Activated effector memory CD4-positive, alpha-beta T cell treated with anti-CD3 and anti-CD28 coated beads, Interleukin-2, amount 50 U/mL, for 16 hours (primary cell): ENCODE results near the gene RGS17.
"Not testable (repeated sequence)": the region's sequence is repeated elsewhere in the genome, so short reads cannot be mapped to it uniquely, and the experiment has no call there.

Experiments
- DNase-seq: peaks from one replicate; pipeline ENCODE4 v3.0.0-alpha.2; 2020

RGS17 gene

GRCh38 chr6:152982904-152983636 lies 148.0 kb downstream of the RGS17 start, which contains the start of gene FBXO5:
Gene FBXO5, minus strand, starts transcription at chr6:152983041. Its CDS starts 82 bp downstream, at chr6:152982959.
- DNase-seq: peak; percentile 99

GRCh38 chr6:152981989-152982903 lies 148.8 kb downstream of the RGS17 start:
- DNase-seq: peak; percentile 67

DNA sequence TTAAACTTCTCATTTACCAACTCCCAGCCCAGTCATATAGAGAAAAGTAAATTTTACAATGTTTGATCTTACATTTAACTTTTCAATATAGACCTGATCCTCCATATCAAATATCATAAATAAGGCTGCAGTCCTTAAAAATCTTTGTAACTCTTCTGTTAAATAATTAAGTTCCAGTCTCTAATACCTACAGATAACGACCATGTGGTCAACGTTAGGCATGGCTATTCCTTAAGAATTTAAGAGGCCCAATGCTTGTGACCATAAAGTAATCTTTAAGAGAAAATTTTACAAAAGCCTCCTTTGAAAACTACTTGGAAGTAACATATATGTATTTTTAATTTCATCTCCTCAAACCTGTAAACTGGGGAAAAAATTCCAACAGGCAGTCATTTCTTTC lies 149.9 kb downstream of the RGS17 start:
- DNase-seq: no peak

GRCh38 chr6:152980656-152981055 lies 150.4 kb downstream of the RGS17 start:
- DNase-seq: no peak

GRCh38 chr6:152979116-152979515 lies 152.0 kb downstream of the RGS17 start:
- no peak for DNase-seq

DNA sequence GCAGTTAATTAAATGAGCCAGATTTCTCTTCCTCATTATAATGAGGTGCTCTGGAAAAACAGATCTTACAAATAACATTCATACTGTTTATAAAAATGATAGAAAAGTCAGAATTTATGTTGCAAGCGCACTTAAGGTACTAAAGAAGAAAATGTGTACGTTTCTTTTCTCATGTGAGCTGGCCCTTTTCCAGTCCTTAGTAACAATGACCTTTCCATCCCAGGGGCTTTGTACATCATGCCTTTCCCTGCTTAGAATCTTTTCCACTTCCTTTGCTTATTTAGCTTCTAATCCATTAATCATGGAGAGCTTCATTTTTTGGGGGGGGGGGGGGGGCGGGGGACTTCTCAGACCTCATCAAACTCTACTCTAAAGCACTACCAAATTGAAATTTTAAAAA lies 153.0 kb downstream of the RGS17 start:
- DNase-seq: no peak

GRCh38 chr6:152977556-152977955 lies 153.5 kb downstream of the RGS17 start:
- DNase-seq: no peak

GRCh38 chr6:152976749-152977148 lies 154.3 kb downstream of the RGS17 start:
- DNase-seq: no peak

- no peak for DNase-seq
Observed at GRCh38 chr6:152975204-152975915, 155.7 kb downstream of the RGS17 start.

GRCh38 chr6:152973916-152974315 lies 157.2 kb downstream of the RGS17 start:
- DNase-seq: no peak

DNA sequence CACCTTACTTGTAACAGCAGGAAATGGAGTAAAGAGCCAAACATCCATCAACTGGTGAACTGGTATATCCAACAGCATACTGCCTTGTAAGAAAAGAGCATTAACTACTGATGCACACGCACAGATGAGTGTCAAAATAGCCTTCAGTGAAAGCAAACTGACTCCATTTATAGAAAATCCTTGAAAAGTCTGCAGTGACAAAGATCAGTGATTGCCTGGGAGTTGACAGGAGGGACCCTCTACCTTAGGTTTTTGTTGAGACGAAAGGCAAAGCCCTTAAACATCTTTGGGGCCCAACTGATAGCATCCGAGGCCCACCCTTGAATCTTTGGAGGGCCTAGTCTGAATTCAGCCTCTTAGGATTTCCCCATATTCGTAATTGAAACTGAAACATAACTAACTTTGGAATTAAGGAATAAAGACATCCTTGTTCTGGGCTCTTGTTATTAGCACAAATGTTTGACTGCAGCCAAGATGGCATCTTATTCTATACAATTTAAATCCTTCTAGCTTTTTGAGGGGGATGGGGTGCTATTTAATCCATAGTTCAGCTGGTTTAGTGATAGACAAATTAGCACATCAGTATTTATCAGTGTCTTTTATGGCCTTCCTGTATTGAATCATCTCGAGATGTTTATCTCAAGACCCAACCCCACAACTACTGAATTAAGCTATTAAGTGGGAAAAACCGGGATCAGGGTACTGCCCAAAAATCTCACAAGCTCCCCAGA lies 161.2 kb downstream of the RGS17 start:
- DNase-seq: no peak

DNA sequence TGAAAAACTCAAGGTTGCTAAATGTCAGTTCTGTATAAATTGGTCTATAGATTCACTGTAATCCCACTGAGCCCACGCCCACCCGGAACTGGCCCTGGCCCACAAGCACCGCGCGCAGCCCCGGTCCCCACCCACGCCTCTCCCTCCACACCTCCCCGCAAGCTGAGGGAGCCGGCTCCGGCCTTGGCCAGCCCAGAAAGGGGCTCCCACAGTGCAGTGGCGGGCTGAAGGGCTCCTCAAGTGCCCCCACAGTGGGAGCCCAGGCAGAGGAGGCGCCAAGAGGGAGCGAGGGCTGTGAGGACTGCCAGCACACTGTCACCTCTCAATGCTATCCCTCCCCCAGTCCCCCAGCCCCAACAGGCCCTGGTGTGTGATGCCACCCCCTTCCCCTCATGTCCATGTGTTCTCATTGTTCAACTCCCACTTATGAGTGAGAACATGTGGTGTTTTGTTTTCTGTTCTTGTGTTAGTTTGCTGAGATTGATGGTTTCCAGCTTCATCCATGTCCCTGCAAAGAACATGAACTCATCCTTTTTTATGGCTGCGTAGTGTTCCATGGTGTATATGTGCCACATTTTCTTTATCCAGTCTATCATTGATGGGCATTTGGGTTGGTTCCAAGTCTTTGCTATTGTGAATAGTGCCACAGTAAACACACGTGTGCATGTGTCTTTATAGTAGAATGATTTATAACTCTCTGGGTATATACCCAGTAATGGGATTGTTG lies 164.8 kb downstream of the RGS17 start:
- DNase-seq: not testable (repeated sequence)

GRCh38 chr6:152959333-152959732 lies 171.7 kb downstream of the RGS17 start:
- DNase-seq: no peak

- DNase-seq: no peak
Observed at GRCh38 chr6:152957796-152958195, 173.3 kb downstream of the RGS17 start.
